ENCODE data around the gene SH3BP4.

DNA sequence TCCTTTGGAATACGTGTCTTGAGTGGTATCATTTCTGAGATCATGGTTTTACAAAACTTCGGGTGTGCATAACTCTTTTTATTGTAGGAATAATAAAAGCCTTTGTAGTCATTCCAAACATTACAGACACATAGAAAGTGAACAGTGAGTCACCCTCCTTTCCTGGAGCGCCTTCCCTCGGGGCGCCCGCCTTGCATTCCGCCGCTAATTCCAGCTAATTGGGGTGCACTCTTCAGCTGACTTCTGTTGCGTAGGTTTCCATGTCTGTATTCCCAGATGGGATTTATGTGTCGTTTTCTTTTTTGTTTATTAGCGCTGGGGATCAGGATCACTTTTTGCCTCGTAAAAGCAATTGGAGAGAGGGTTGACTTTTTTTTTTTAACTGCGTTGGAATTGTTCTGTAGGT lies 18.7 kb downstream of the SH3BP4 start:
- TF ChIP-seq, protein P1, sequence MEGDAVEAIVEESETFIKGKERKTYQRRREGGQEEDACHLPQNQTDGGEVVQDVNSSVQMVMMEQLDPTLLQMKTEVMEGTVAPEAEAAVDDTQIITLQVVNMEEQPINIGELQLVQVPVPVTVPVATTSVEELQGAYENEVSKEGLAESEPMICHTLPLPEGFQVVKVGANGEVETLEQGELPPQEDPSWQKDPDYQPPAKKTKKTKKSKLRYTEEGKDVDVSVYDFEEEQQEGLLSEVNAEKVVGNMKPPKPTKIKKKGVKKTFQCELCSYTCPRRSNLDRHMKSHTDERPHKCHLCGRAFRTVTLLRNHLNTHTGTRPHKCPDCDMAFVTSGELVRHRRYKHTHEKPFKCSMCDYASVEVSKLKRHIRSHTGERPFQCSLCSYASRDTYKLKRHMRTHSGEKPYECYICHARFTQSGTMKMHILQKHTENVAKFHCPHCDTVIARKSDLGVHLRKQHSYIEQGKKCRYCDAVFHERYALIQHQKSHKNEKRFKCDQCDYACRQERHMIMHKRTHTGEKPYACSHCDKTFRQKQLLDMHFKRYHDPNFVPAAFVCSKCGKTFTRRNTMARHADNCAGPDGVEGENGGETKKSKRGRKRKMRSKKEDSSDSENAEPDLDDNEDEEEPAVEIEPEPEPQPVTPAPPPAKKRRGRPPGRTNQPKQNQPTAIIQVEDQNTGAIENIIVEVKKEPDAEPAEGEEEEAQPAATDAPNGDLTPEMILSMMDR (IDR thresholded peaks at IDR 0.05; ENCODE audit: borderline replicate concordance, extremely low read depth, low read length, poor library complexity, severe bottlenecking): no peak
- TF ChIP-seq EZH2 (IDR thresholded peaks at IDR 0.05; ENCODE audit: borderline replicate concordance, low read depth, low read length, severe bottlenecking): no peak

Data from DND-41 (cell line).